Lung (tissue), 12 donors: ENCODE measurements around the gene TIMM8B. TPM values are rescaled to one million over a fixed set of nuclear protein-coding genes. Genes with fewer than 3 reads are reported as not detected.

Experiments used
- ATAC-seq: fragments of 200-7000 bp; cut with Tn5 transposase; one replicate; pipeline ENCODE4 v1.9.1; 2020; ENCODE audit warnings: moderate number of reproducible peaks; ENCODE audit not compliant: insufficient read depth, low FRiP score
- DNase-seq, 3 donors: peaks; one replicate each; pipeline ENCODE4 v3.0.0-alpha.2; 2013 to 2017
- H3K27ac ChIP-seq, 2 donors: one replicate each; pipeline ENCODE4 v1.5.1; 2013; ENCODE audit warnings: mild to moderate bottlenecking in 2 of 2, moderate library complexity in 2 of 2, control low read depth in 1 of 2, inconsistent platforms in 1 of 2, low read depth in 1 of 2, low read length in 1 of 2
- H3K27me3 ChIP-seq, 3 donors: one replicate each; pipeline ENCODE4 v1.5.1; 2013; ENCODE audit warnings: low read length in 2 of 3; ENCODE audit not compliant: control insufficient read depth in 3 of 3, insufficient read depth in 3 of 3
- H3K36me3 ChIP-seq, 4 donors: one replicate each; pipeline ENCODE4 v1.5.1; 2013; ENCODE audit warnings: low read length in 4 of 4, mild to moderate bottlenecking in 1 of 4, moderate library complexity in 1 of 4; ENCODE audit not compliant: control insufficient read depth in 4 of 4, insufficient read depth in 4 of 4
- H3K4me1 ChIP-seq, 5 donors: one replicate each; pipeline ENCODE4 v1.5.1; 2013; ENCODE audit warnings: low read length in 5 of 5, mild to moderate bottlenecking in 2 of 5, moderate library complexity in 1 of 5; ENCODE audit not compliant: control insufficient read depth in 5 of 5, insufficient read depth in 5 of 5
- H3K4me3 ChIP-seq: one replicate; pipeline ENCODE4 v1.5.1; 2013; ENCODE audit warnings: mild to moderate bottlenecking, control low read depth, moderate library complexity
- H3K9ac ChIP-seq, 2 donors: one replicate each; pipeline ENCODE4 v1.5.1; 2013; ENCODE audit warnings: low read length in 2 of 2, control low read depth in 1 of 2; ENCODE audit not compliant: insufficient read depth in 1 of 2
- H3K9me3 ChIP-seq, 4 donors: one replicate each; pipeline ENCODE4 v1.5.1; 2013; ENCODE audit warnings: low read length in 3 of 4, mild to moderate bottlenecking in 1 of 4, moderate library complexity in 1 of 4; ENCODE audit not compliant: control insufficient read depth in 4 of 4, insufficient read depth in 3 of 4
- CTCF ChIP-seq: IDR thresholded peaks from 2 replicates; pipeline ENCODE4 v1.5.1; 2012; ENCODE audit warnings: mild to moderate bottlenecking; ENCODE audit errors: control extremely low read depth, extremely low read depth
- WGBS, 2 donors: extraction: QIAGEN DNeasy Blood & Tissue Kit; methylation state at CpG; one replicate each; pipeline ENCODE4 v1.1.7; 2013; 5-methylcytosine and 5-hydroxymethylcytosine counted together
- polyA plus RNA-seq, 2 donors: library from polyadenylated mRNA; stranded (reverse); fragments of 200-250 nt; gene quantifications; one replicate each; pipeline ENCODE4 v1.2.1, GENCODE V29; 2013
- total RNA-seq, 2 donors: library from RNA; depleted of rRNA in 1 of 2; stranded (reverse); fragments of >200 nt in 1 of 2; gene quantifications; one replicate each; pipeline ENCODE4 v1.2.1, GENCODE V29; 2014 to 2021
- donor health status: control.
- donor health status: control.
- donor health status: Bipolar disorder and iron deficiency.
- donor health status: healthy.
- donor health status: DM: yes; HTN: yes; CAD: no.

TIMM8B gene
- total and polyA plus RNA-seq, 4 donors = 33.9 to 137 (median 86.0) TPM

GRCh38 chr11:112113539-112114457 lies 27.2 kb upstream of the TIMM8B start:
- ATAC-seq (peak; percentile 58), DNase-seq (peak in 2 of 3 donors; percentile 59 to 60)
- no peaks in the 10 kb centered on the region for H3K4me1 ChIP-seq
- no peaks in the 10 kb centered on the region for H3K36me3 ChIP-seq
- H3K4me3 ChIP-seq = no peak overlapping the region
- H3K27ac ChIP-seq = no peak overlapping the region
- H3K27me3 ChIP-seq = no peaks in the 10 kb centered on the region
- WGBS, 2 donors = 58 to 63% methylated on average over 6 of the region's 6 CpGs
- no peak overlapping the region for H3K9ac ChIP-seq
- H3K9me3 ChIP-seq = no peaks in the 10 kb centered on the region
- TF ChIP-seq CTCF = peak; percentile 41

- Histone ChIP-seq H3K27ac (no peak overlapping the region), H3K9me3 (no peaks in the 10 kb centered on the region), H3K27me3 (no peaks in the 10 kb centered on the region), H3K9ac (no peak overlapping the region), H3K4me1 (no peaks in the 10 kb centered on the region), H3K4me3 (no peak overlapping the region), H3K36me3 (peaks cover 0 to 2% (median 0%) of the 10 kb centered on the region in 4 donors)
- DNase-seq (no peak), ATAC-seq (no peak)
- 98 to 99% methylated on average over 8 of the region's 8 CpGs for WGBS, 2 donors
- no peak for TF ChIP-seq CTCF
Measured at GRCh38 chr11:112106070-112106469, 19.5 kb upstream of the TIMM8B start.

GRCh38 chr11:112103446-112103845 lies 16.9 kb upstream of the TIMM8B start:
- no peak overlapping the region for H3K4me3 ChIP-seq
- WGBS, 2 donors = 69 to 84% methylated on average over 6 of the region's 6 CpGs
- H3K9me3 ChIP-seq = no peaks in the 10 kb centered on the region
- H3K9ac ChIP-seq = no peak overlapping the region
- H3K36me3 ChIP-seq = peaks cover 0 to 2% (median 0%) of the 10 kb centered on the region in 4 donors
- no peaks in the 10 kb centered on the region for H3K27me3 ChIP-seq
- peaks cover 0 to 2% (median 0%) of the 10 kb centered on the region in 5 donors for H3K4me1 ChIP-seq
- DNase-seq (no peak), ATAC-seq (no peak)
- TF ChIP-seq CTCF = no peak
- H3K27ac ChIP-seq = no peak overlapping the region
